K562 (cell line): ENCODE results near the gene PRKG1. TPM values are rescaled to one million over a fixed set of nuclear protein-coding genes. Genes with fewer than 3 reads are reported as not detected.

Source experiments
- ATAC-seq: fragments of 200-7000 bp; cut with Tn5 transposase; 3 replicates; pipeline ENCODE4 v1.9.1; 2020; ENCODE audit warnings: moderate library complexity
- BruUV-seq: library from RNA; stranded (reverse); fragments of 400-500 nt; replicated peaks from 2 replicates; lab custom pipeline; 2021; lab: Mats Ljungman, UMichigan
- CTCF ChIA-PET: fragments of 300-600 bp; formaldehyde crosslinking; extraction: SDS; loops from one replicate; lab custom pipeline; 2021; ENCODE audit warnings: low intra/inter-chr PET ratio; lab: Yijun Ruan, JAX
- POLR2A ChIA-PET: fragments of 300-600, 350-650 bp; sonication (Branson Sonifier 250); formaldehyde crosslinking; extraction: SDS; loops from one replicate; lab custom pipeline; 2021; ENCODE audit warnings: antibody characterized with exemption, inconsistent platforms; lab: Yijun Ruan, JAX
- DNase-seq, 4 experiments: peaks; one replicate each; pipeline versions ENCODE4 v3.0.0 to v3.0.0-alpha.2; 2011 to 2018; ENCODE audit warnings: low spot score in 3 of 4, mixed read lengths in 3 of 4; ENCODE audit errors: extremely low read depth in 1 of 4
- FAIRE-seq: peaks from 2 replicates; lab custom pipeline; 2011; peaks lifted over from hg19 to GRCh38; lab: Jason Lieb, UNC
- H2AFZ ChIP-seq: 2 replicates; pipeline ENCODE4 v1.6.0; 2011; ENCODE audit warnings: low read depth, low read length, control low read depth, inconsistent platforms
- H3K27ac ChIP-seq: fragments of 200-600 bp; 3 replicates; pipeline ENCODE4 v1.8.0; 2011; ENCODE audit warnings: low read depth, mild to moderate bottlenecking, control low read depth, inconsistent platforms, low read length, moderate library complexity, mixed read lengths; ENCODE audit errors: extremely low read depth
- H3K27me3 ChIP-seq, 2 experiments: fragments of 300-600 bp in 1 of 2; 2 replicates in 1 of 2; 3 replicates in 1 of 2; pipeline versions ENCODE4 v1.6.0 to v1.8.0; 2011; ENCODE audit warnings: inconsistent platforms in 2 of 2, low read length in 2 of 2, mild to moderate bottlenecking in 1 of 2, mixed read lengths in 1 of 2, moderate library complexity in 1 of 2; ENCODE audit not compliant: control insufficient read depth in 2 of 2, insufficient read depth in 2 of 2
- H3K36me3 ChIP-seq: fragments of 300-600 bp; 3 replicates; pipeline ENCODE4 v1.8.0; 2011; ENCODE audit warnings: mild to moderate bottlenecking, low read length, inconsistent platforms; ENCODE audit not compliant: control insufficient read depth, insufficient read depth
- H3K4me1 ChIP-seq, 2 experiments: fragments of 200-600 bp in 1 of 2; replicated peaks in 1 of 2; 2 replicates in 1 of 2; 3 replicates in 1 of 2; pipeline versions ENCODE4 v1.5.1 to v1.8.0; 2011; ENCODE audit warnings: inconsistent platforms in 2 of 2, low read length in 2 of 2, mild to moderate bottlenecking in 1 of 2, mixed read lengths in 1 of 2, moderate library complexity in 1 of 2; ENCODE audit not compliant: control insufficient read depth in 2 of 2, insufficient read depth in 2 of 2
- H3K4me2 ChIP-seq: 2 replicates; pipeline ENCODE4 v1.6.1; 2011; ENCODE audit warnings: low read length, control low read depth, inconsistent platforms, mixed read lengths; ENCODE audit not compliant: insufficient read depth
- H3K4me3 ChIP-seq: fragments of 200-600 bp; sonication (generic), shearing (Covaris generic); 2 replicates; pipeline ENCODE4 v1.5.1; 2016; ENCODE audit warnings: control low read depth, inconsistent platforms
- H3K79me2 ChIP-seq: fragments of 200-600 bp; 3 replicates; pipeline ENCODE4 v1.8.0; 2011; ENCODE audit warnings: low read length, inconsistent platforms; ENCODE audit not compliant: control insufficient read depth, insufficient read depth
- H3K9ac ChIP-seq, 2 experiments: 2 replicates each; pipeline versions ENCODE4 v1.6.0 to v1.6.1; 2011; ENCODE audit warnings: low read depth in 2 of 2, low read length in 2 of 2, control low read depth in 1 of 2, inconsistent platforms in 1 of 2, mild to moderate bottlenecking in 1 of 2, mixed read lengths in 1 of 2; ENCODE audit not compliant: insufficient read depth in 1 of 2
- H3K9me1 ChIP-seq: one replicate; pipeline ENCODE4 v1.6.0; 2011; ENCODE audit warnings: inconsistent platforms, mild to moderate bottlenecking, low read length, moderate library complexity; ENCODE audit not compliant: control insufficient read depth, insufficient read depth
- H3K9me3 ChIP-seq: replicated peaks from 2 replicates; pipeline ENCODE4 v1.5.1; 2011; ENCODE audit warnings: low read depth, low read length, inconsistent platforms; ENCODE audit not compliant: control insufficient read depth, insufficient read depth
- H4K20me1 ChIP-seq: replicated peaks from 2 replicates; pipeline ENCODE4 v1.6.1; 2011; ENCODE audit warnings: low read length, inconsistent platforms, mixed read lengths; ENCODE audit not compliant: control insufficient read depth, insufficient read depth
- BDP1 ChIP-seq: IDR thresholded peaks from 3 replicates; pipeline ENCODE4 v1.6.1; 2011; ENCODE audit not compliant: insufficient read length, insufficient read depth
- CEBPZ ChIP-seq: fragments of 150-350 bp; IDR thresholded peaks from 2 replicates; pipeline ENCODE4 v1.6.1; 2014; ENCODE audit warnings: low read depth, mild to moderate bottlenecking, low read length, borderline replicate concordance
- NFATC3 ChIP-seq: fragments of 450-650 bp; IDR thresholded peaks from 2 replicates; pipeline ENCODE4 v1.6.1; 2017; ENCODE audit warnings: mild to moderate bottlenecking
- ZEB2 ChIP-seq: fragments of 450-650 bp; IDR thresholded peaks from 2 replicates; pipeline ENCODE4 v1.6.1; 2016
- ZKSCAN8 ChIP-seq: fragments of 200-800 bp; sonication (Bioruptor generic); IDR thresholded peaks from 2 replicates; pipeline ENCODE4 v1.6.1; 2016; ENCODE audit warnings: missing genetic modification characterization, missing compliant biosample characterization
- ZNF12 ChIP-seq: sonication (generic); formaldehyde crosslinking; IDR thresholded peaks from 2 replicates; pipeline ENCODE4 v1.4.0; 2020; ENCODE audit warnings: mild to moderate bottlenecking, missing genetic modification reagents
- ZNF766 ChIP-seq: fragments of 200-800 bp; sonication (Bioruptor generic); conservative IDR thresholded peaks from 2 replicates; pipeline ENCODE4 v1.6.1; 2016; ENCODE audit warnings: missing genetic modification characterization, missing compliant biosample characterization
- in situ Hi-C: fragments of 300-500 bp; cut with MboI; formaldehyde crosslinking; loops from 4 replicates; pipeline ENCODE4 v1.15.0; 2018; ENCODE audit warnings: inconsistent platforms, mixed read lengths
- intact Hi-C: fragments of 100-400 bp; cut with micrococcal nuclease; formaldehyde crosslinking; loops from 2 replicates; pipeline ENCODE4 v1.14.2; 2022
- polyA plus RNA-seq, 8 experiments: library from polyadenylated mRNA; depleted of rRNA in 4 of 8; stranded (reverse) in 5 of 8; unstranded in 3 of 8; fragments of >200 nt; fragmentation: Nextera tagmentation in 2 of 8; fragmentation: Illumina TruSeq in 1 of 8; extraction: Ambion mirVana in 2 of 8; extraction: Trizol in 1 of 8; gene quantifications; 2 replicates each; pipeline versions ENCODE4 v1.2.1 to v1.2.3, GENCODE V29; 2011 to 2014; ENCODE audit warnings: inconsistent platforms in 1 of 8, missing spikeins in 1 of 8
- total RNA-seq, 7 experiments: library from RNA; depleted of rRNA in 6 of 7; stranded (reverse); fragments of >200 nt in 6 of 7; fragmentation: Illumina TruSeq in 2 of 7; extraction: Trizol in 2 of 7; gene quantifications; 2 replicates each; pipeline versions ENCODE4 v1.2.1 to v1.2.3, GENCODE V29; 2011 to 2021; ENCODE audit warnings: low replicate concordance in 1 of 7

Gene PRKG1
- total and polyA plus RNA-seq, 9 of the 15 experiments (the other 6 are each of a cell fraction or from before 2014, with no cell fraction given): 0.22 TPM; not detected in 8

GRCh38 chr10:51672039-51672535, 597.8 kb downstream of the PRKG1 start:
- H3K9ac ChIP-seq: no peak overlapping the region
- ChIA-PET CTCF (no interaction called here), POLR2A (no interaction called here)
- no peak overlapping the region for H3K27ac ChIP-seq
- no peak for FAIRE-seq
- no peaks in the 10 kb centered on the region for H3K27me3 ChIP-seq
- DNase-seq: no peak
- no peaks in the 10 kb centered on the region; the same call in 1 of the 2 replicates for H3K9me3 ChIP-seq
- H2AFZ ChIP-seq: no peak overlapping the region
- H3K36me3 ChIP-seq: no peaks in the 10 kb centered on the region
- TF ChIP-seq ZKSCAN8 (no peak), NFATC3 (no peak), ZEB2 (no peak), BDP1 (no peak), ZNF12 (CRISPR knock-in tag) (no peak), ZNF766 (CRISPR knock-in tag) (no peak), CEBPZ (no peak)
- no peak for ATAC-seq
- intact Hi-C loops: no loop called here
- no peaks in the 10 kb centered on the region for H3K4me1 ChIP-seq
- in situ Hi-C loops: no loop called here
- H3K9me1 ChIP-seq: no peaks in the 10 kb centered on the region
- H3K4me3 ChIP-seq: no peak overlapping the region
- H3K4me2 ChIP-seq: no peak overlapping the region
- no TSS peak for BruUV-seq
- H3K79me2 ChIP-seq: no peaks in the 10 kb centered on the region
- no peaks in the 10 kb centered on the region for H4K20me1 ChIP-seq
